ENCODE measurements around the gene CKMT1B. TPM values are rescaled to one million over a fixed set of nuclear protein-coding genes. Genes with fewer than 3 reads are reported as not detected.
"Not testable (repeated sequence)": the region's sequence is repeated elsewhere in the genome, so short reads cannot be mapped to it uniquely, and the experiment has no call there.

Gene CKMT1B
- total and polyA plus RNA-seq, 7 experiments from 2014 or later = not detected

- Histone ChIP-seq H3K36me3 (ENCODE audit: control insufficient read depth in 2 of 3, insufficient read depth in 3 of 3, low read length in 3 of 3) (peaks cover 0 to 11% (median 0%) of the 10 kb centered on the region in 3 experiments), H3K9me3 (ENCODE audit: control insufficient read depth in 2 of 3, low read length in 3 of 3) (no peaks in the 10 kb centered on the region), H3K4me3 (ENCODE audit: low read length) (no peak overlapping the region), H3K4me1 (ENCODE audit: control insufficient read depth in 2 of 2, insufficient read depth in 2 of 2, low read length in 2 of 2) (no peaks in the 10 kb centered on the region), H3K27ac (ENCODE audit: low read depth, low read length) (no peak overlapping the region), H3K27me3 (ENCODE audit: control insufficient read depth in 2 of 2, insufficient read depth in 2 of 2, low read length in 2 of 2) (no peaks in the 10 kb centered on the region)
- Mint-ChIP-seq H3K27ac (no peak overlapping the region), H3K36me3 (peaks cover 2 to 32% (median 15%) of the 10 kb centered on the region in 5 donors), H3K9me3 (peaks cover 0 to 2% (median 0%) of the 10 kb centered on the region in 11 donors), H3K4me3 (no peak overlapping the region), H3K27me3 (no peaks in the 10 kb centered on the region), H3K4me1 (no peaks in the 10 kb centered on the region)
- intact Hi-C loops (cut with micrococcal nuclease) = no loop called here
- ATAC-seq (no peak), DNase-seq (no peak)
- ChIA-PET CTCF (no interaction called here), POLR2A (no interaction called here)
Measured at GRCh38 chr15:43552986-43553385, 40.8 kb upstream of the CKMT1B start.

- DNase-seq; H3K4me3 Mint-ChIP-seq; H3K9me3 ChIP-seq (ENCODE audit: control insufficient read depth in 2 of 3, low read length in 3 of 3); H3K27me3 Mint-ChIP-seq; CTCF ChIA-PET; H3K27me3 ChIP-seq (ENCODE audit: control insufficient read depth in 2 of 2, insufficient read depth in 2 of 2, low read length in 2 of 2); H3K9me3 Mint-ChIP-seq; H3K4me3 ChIP-seq (ENCODE audit: low read length); H3K36me3 ChIP-seq (ENCODE audit: control insufficient read depth in 2 of 3, insufficient read depth in 3 of 3, low read length in 3 of 3); POLR2A ChIA-PET; ATAC-seq; H3K36me3 Mint-ChIP-seq; H3K27ac ChIP-seq (ENCODE audit: low read depth, low read length); intact Hi-C loops (cut with micrococcal nuclease); H3K4me1 Mint-ChIP-seq; H3K27ac Mint-ChIP-seq; H3K4me1 ChIP-seq (ENCODE audit: control insufficient read depth in 2 of 2, insufficient read depth in 2 of 2, low read length in 2 of 2): not testable (repeated sequence)
Measured at GRCh38 chr15:43562753-43563152, 31.1 kb upstream of the CKMT1B start.

- H3K27ac ChIP-seq (ENCODE audit: low read depth, low read length); H3K4me1 ChIP-seq (ENCODE audit: control insufficient read depth in 2 of 2, insufficient read depth in 2 of 2, low read length in 2 of 2); H3K27me3 Mint-ChIP-seq; H3K36me3 ChIP-seq (ENCODE audit: control insufficient read depth in 2 of 3, insufficient read depth in 3 of 3, low read length in 3 of 3); H3K4me3 Mint-ChIP-seq; intact Hi-C loops (cut with micrococcal nuclease); H3K9me3 Mint-ChIP-seq; H3K27ac Mint-ChIP-seq; H3K4me3 ChIP-seq (ENCODE audit: low read length); ATAC-seq; H3K27me3 ChIP-seq (ENCODE audit: control insufficient read depth in 2 of 2, insufficient read depth in 2 of 2, low read length in 2 of 2); POLR2A ChIA-PET; H3K9me3 ChIP-seq (ENCODE audit: control insufficient read depth in 2 of 3, low read length in 3 of 3); DNase-seq; H3K36me3 Mint-ChIP-seq; H3K4me1 Mint-ChIP-seq; CTCF ChIA-PET: not testable (repeated sequence)
Measured at GRCh38 chr15:43563793-43564192, 30.0 kb upstream of the CKMT1B start.

- H3K36me3 ChIP-seq (ENCODE audit: control insufficient read depth in 2 of 3, insufficient read depth in 3 of 3, low read length in 3 of 3); H3K4me1 Mint-ChIP-seq; CTCF ChIA-PET; H3K27ac ChIP-seq (ENCODE audit: low read depth, low read length); DNase-seq; POLR2A ChIA-PET; intact Hi-C loops (cut with micrococcal nuclease); H3K27me3 Mint-ChIP-seq; H3K4me3 ChIP-seq (ENCODE audit: low read length); H3K27ac Mint-ChIP-seq; H3K4me3 Mint-ChIP-seq; H3K36me3 Mint-ChIP-seq; H3K9me3 ChIP-seq (ENCODE audit: control insufficient read depth in 2 of 3, low read length in 3 of 3); ATAC-seq; H3K9me3 Mint-ChIP-seq; H3K4me1 ChIP-seq (ENCODE audit: control insufficient read depth in 2 of 2, insufficient read depth in 2 of 2, low read length in 2 of 2); H3K27me3 ChIP-seq (ENCODE audit: control insufficient read depth in 2 of 2, insufficient read depth in 2 of 2, low read length in 2 of 2): not testable (repeated sequence)
Measured at GRCh38 chr15:43566615-43567014, 27.2 kb upstream of the CKMT1B start.

GRCh38 chr15:43574607-43575006 lies 19.2 kb upstream of the CKMT1B start:
- H3K27ac Mint-ChIP-seq; H3K27me3 ChIP-seq (ENCODE audit: control insufficient read depth in 2 of 2, insufficient read depth in 2 of 2, low read length in 2 of 2); H3K4me3 ChIP-seq (ENCODE audit: low read length); H3K4me1 Mint-ChIP-seq; H3K27me3 Mint-ChIP-seq; H3K4me3 Mint-ChIP-seq; intact Hi-C loops (cut with micrococcal nuclease); H3K9me3 Mint-ChIP-seq; H3K36me3 ChIP-seq (ENCODE audit: control insufficient read depth in 2 of 3, insufficient read depth in 3 of 3, low read length in 3 of 3); CTCF ChIA-PET; POLR2A ChIA-PET; H3K27ac ChIP-seq (ENCODE audit: low read depth, low read length); ATAC-seq; DNase-seq; H3K9me3 ChIP-seq (ENCODE audit: control insufficient read depth in 2 of 3, low read length in 3 of 3); H3K4me1 ChIP-seq (ENCODE audit: control insufficient read depth in 2 of 2, insufficient read depth in 2 of 2, low read length in 2 of 2); H3K36me3 Mint-ChIP-seq: not testable (repeated sequence)

- DNase-seq, POLR2A ChIA-PET: not testable (repeated sequence)
Measured at GRCh38 chr15:43589778-43590466, 3.9 kb upstream of the CKMT1B start, which contains the start of gene PPIP5K1. Gene PPIP5K1, minus strand, starts transcription at chr15:43590208. Its CDS starts 5,704 bp downstream, at chr15:43584504.

GRCh38 chr15:43592841-43593240 lies 986 bp upstream of the CKMT1B start:
- H3K9me3 Mint-ChIP-seq; CTCF ChIA-PET; intact Hi-C loops (cut with micrococcal nuclease); POLR2A ChIA-PET; H3K36me3 ChIP-seq (ENCODE audit: control insufficient read depth in 2 of 3, insufficient read depth in 3 of 3, low read length in 3 of 3); H3K36me3 Mint-ChIP-seq; ATAC-seq; H3K9me3 ChIP-seq (ENCODE audit: control insufficient read depth in 2 of 3, low read length in 3 of 3); H3K4me1 ChIP-seq (ENCODE audit: control insufficient read depth in 2 of 2, insufficient read depth in 2 of 2, low read length in 2 of 2); H3K27ac Mint-ChIP-seq; H3K4me3 Mint-ChIP-seq; DNase-seq; H3K27me3 ChIP-seq (ENCODE audit: control insufficient read depth in 2 of 2, insufficient read depth in 2 of 2, low read length in 2 of 2); H3K4me3 ChIP-seq (ENCODE audit: low read length); H3K27ac ChIP-seq (ENCODE audit: low read depth, low read length); H3K4me1 Mint-ChIP-seq: not testable (repeated sequence)
- H3K27me3 Mint-ChIP-seq = peaks cover 11 to 14% (median 12%) of the 10 kb centered on the region in 5 donors

More at GRCh38 chr15:43589778-43590466, 3.9 kb upstream of the CKMT1B start, which contains the start of gene PPIP5K1:
- H3K9me3 ChIP-seq (ENCODE audit: control insufficient read depth in 2 of 3, low read length in 3 of 3); H3K27ac ChIP-seq (ENCODE audit: low read depth, low read length); H3K27me3 Mint-ChIP-seq; H3K4me3 Mint-ChIP-seq; CTCF ChIA-PET; H3K36me3 Mint-ChIP-seq; H3K27me3 ChIP-seq (ENCODE audit: control insufficient read depth in 2 of 2, insufficient read depth in 2 of 2, low read length in 2 of 2); H3K27ac Mint-ChIP-seq; H3K9me3 Mint-ChIP-seq; H3K4me1 ChIP-seq (ENCODE audit: control insufficient read depth in 2 of 2, insufficient read depth in 2 of 2, low read length in 2 of 2); H3K4me1 Mint-ChIP-seq; H3K36me3 ChIP-seq (ENCODE audit: control insufficient read depth in 2 of 3, insufficient read depth in 3 of 3, low read length in 3 of 3); intact Hi-C loops (cut with micrococcal nuclease); H3K4me3 ChIP-seq (ENCODE audit: low read length): not testable (repeated sequence)
- peak; percentile 99 for ATAC-seq

All from naive thymus-derived CD4-positive, alpha-beta T cell (primary cell).